HepG2 (cell line): ENCODE measurements around the gene PNLIPRP2. TPM values are rescaled to one million over a fixed set of nuclear protein-coding genes. Genes with fewer than 3 reads are reported as not detected.

Experiments used
- ATAC-seq: fragments of 200-7000 bp; cut with Tn5 transposase; 3 replicates; pipeline ENCODE4 v1.9.1; 2020; ENCODE audit warnings: mild to moderate bottlenecking, moderate library complexity
- BruUV-seq: library from RNA; stranded (reverse); fragments of 400-500 nt; replicated peaks from 2 replicates; lab custom pipeline; 2021; lab: Mats Ljungman, UMichigan
- CTCF ChIA-PET: fragments of 300-600 bp; formaldehyde crosslinking; extraction: SDS; loops from one replicate; lab custom pipeline; 2021; ENCODE audit warnings: low total read pairs, inconsistent platforms, low intra/inter-chr PET ratio; lab: Yijun Ruan, JAX
- POLR2A ChIA-PET: fragments of 350-600 bp; sonication (Branson Sonifier 250); formaldehyde crosslinking; loops from one replicate; lab custom pipeline; 2020; ENCODE audit warnings: antibody characterized with exemption, inconsistent platforms; lab: Yijun Ruan, JAX
- DNase-seq: peaks from one replicate; pipeline ENCODE4 v3.0.0-alpha.2; 2015; ENCODE audit warnings: low spot score
- FAIRE-seq: peaks from 3 replicates; lab custom pipeline; 2011; peaks lifted over from hg19 to GRCh38; lab: Jason Lieb, UNC
- H2AFZ ChIP-seq: one replicate; pipeline ENCODE4 v1.6.1; 2011; ENCODE audit warnings: low read length, inconsistent platforms
- H3K27ac ChIP-seq: fragments of 300-600 bp; 3 replicates; pipeline ENCODE4 v1.8.0; 2011; ENCODE audit warnings: mixed run types, mild to moderate bottlenecking, mixed read lengths, low read length, inconsistent platforms; ENCODE audit not compliant: insufficient read depth; ENCODE audit errors: extremely low read length
- H3K27me3 ChIP-seq, 2 experiments: fragments of 200-600 bp in 1 of 2; 2 replicates in 1 of 2; 3 replicates in 1 of 2; pipeline versions ENCODE4 v1.6.0 to v1.8.0; 2011; ENCODE audit warnings: low read length in 2 of 2, mild to moderate bottlenecking in 2 of 2, moderate library complexity in 2 of 2, inconsistent platforms in 1 of 2; ENCODE audit not compliant: insufficient read depth in 2 of 2, control insufficient read depth in 1 of 2
- H3K36me3 ChIP-seq, 2 experiments: fragments of 200-600 bp in 1 of 2; replicated peaks in 1 of 2; 2 replicates in 1 of 2; 3 replicates in 1 of 2; pipeline versions ENCODE4 v1.5.1 to v1.8.0; 2011; ENCODE audit warnings: low read length in 2 of 2, inconsistent platforms in 1 of 2; ENCODE audit not compliant: insufficient read depth in 2 of 2, control insufficient read depth in 1 of 2
- H3K4me1 ChIP-seq: 2 replicates; pipeline ENCODE4 v1.5.1; 2012; ENCODE audit warnings: low read length, inconsistent platforms; ENCODE audit not compliant: insufficient read depth
- H3K4me2 ChIP-seq: 2 replicates; pipeline ENCODE4 v1.6.0; 2011; ENCODE audit warnings: low read depth, low read length, inconsistent platforms
- H3K4me3 ChIP-seq, 3 experiments: fragments of 200-600 bp in 1 of 3; sonication (generic), shearing (Covaris generic) in 1 of 3; replicated peaks in 1 of 3; 2 replicates each; pipeline ENCODE4 v1.5.1; 2011 to 2016; ENCODE audit warnings: low read length in 3 of 3, inconsistent platforms in 2 of 3, low read depth in 2 of 3, mild to moderate bottlenecking in 2 of 3, control low read depth in 1 of 3, mixed read lengths in 1 of 3; ENCODE audit not compliant: insufficient read depth in 1 of 3
- H3K79me2 ChIP-seq: one replicate; pipeline ENCODE4 v1.6.1; 2011; ENCODE audit warnings: low read length, inconsistent platforms; ENCODE audit not compliant: insufficient read depth
- H3K9ac ChIP-seq: 2 replicates; pipeline ENCODE4 v1.6.0; 2011; ENCODE audit warnings: mild to moderate bottlenecking, low read depth, low read length, inconsistent platforms; ENCODE audit not compliant: insufficient read depth
- H3K9me3 ChIP-seq: 2 replicates; pipeline ENCODE4 v1.5.1; 2012; ENCODE audit warnings: mild to moderate bottlenecking, low read length
- H4K20me1 ChIP-seq: 2 replicates; pipeline ENCODE4 v1.6.0; 2011; ENCODE audit warnings: inconsistent platforms, mild to moderate bottlenecking, low read length, moderate library complexity; ENCODE audit not compliant: insufficient read depth
- AGO2 ChIP-seq: fragments of 200-400 bp; formaldehyde crosslinking; optimal IDR thresholded peaks from 2 replicates; pipeline ENCODE3; 2017; ENCODE audit warnings: mild to moderate bottlenecking, low read depth, low read length, moderate library complexity
- ATF5 ChIP-seq: sonication (generic); formaldehyde crosslinking; IDR thresholded peaks from 2 replicates; pipeline ENCODE4 v1.4.0; 2020; ENCODE audit warnings: mild to moderate bottlenecking, low read depth, missing genetic modification reagents
- CHD4 ChIP-seq: fragments of 200-600 bp; sonication (generic); IDR thresholded peaks from 2 replicates; pipeline ENCODE4 v1.7.0; 2017; ENCODE audit warnings: mild to moderate bottlenecking, low read length, borderline replicate concordance
- GMEB2 ChIP-seq: IDR thresholded peaks from 2 replicates; pipeline ENCODE4 v1.6.1; 2016; ENCODE audit warnings: missing biosample characterization, missing genetic modification reagents, low read depth
- MTA1 ChIP-seq: sonication (generic); formaldehyde crosslinking; IDR thresholded peaks from 2 replicates; pipeline ENCODE4 v1.4.0; 2020; ENCODE audit warnings: missing genetic modification reagents, mild to moderate bottlenecking, borderline replicate concordance
- NFATC3 ChIP-seq: sonication (generic); formaldehyde crosslinking; IDR thresholded peaks from 2 replicates; pipeline ENCODE4 v1.5.1; 2020; ENCODE audit warnings: mild to moderate bottlenecking, missing genetic modification reagents
- NRL ChIP-seq: sonication (generic); formaldehyde crosslinking; IDR thresholded peaks from 2 replicates; pipeline ENCODE4 v1.5.0; 2020; ENCODE audit warnings: missing genetic modification reagents, mild to moderate bottlenecking, moderate library complexity, borderline replicate concordance
- ZNF224 ChIP-seq: sonication (generic); formaldehyde crosslinking; IDR thresholded peaks from 2 replicates; pipeline ENCODE4 v1.5.0; 2020; ENCODE audit warnings: mild to moderate bottlenecking, missing genetic modification reagents
- ZNF331 ChIP-seq: sonication (generic); formaldehyde crosslinking; IDR thresholded peaks from 2 replicates; pipeline ENCODE4 v1.4.0; 2020; ENCODE audit warnings: missing genetic modification reagents
- ZNF362 ChIP-seq: sonication (generic); formaldehyde crosslinking; IDR thresholded peaks from 2 replicates; pipeline ENCODE4 v1.4.0; 2020; ENCODE audit warnings: missing genetic modification reagents, mild to moderate bottlenecking, borderline replicate concordance
- ZNF501 ChIP-seq: sonication (generic); formaldehyde crosslinking; IDR thresholded peaks from 2 replicates; pipeline ENCODE4 v1.5.1; 2020; ENCODE audit warnings: mild to moderate bottlenecking, moderate library complexity, missing genetic modification reagents
- ZSCAN29 ChIP-seq: sonication (generic); formaldehyde crosslinking; conservative IDR thresholded peaks from 2 replicates; pipeline ENCODE4 v1.4.0; 2020; ENCODE audit warnings: mild to moderate bottlenecking, missing genetic modification reagents
- WGBS: methylation state at CpG from one replicate; pipeline ENCODE4 v1.1.6; 2017; ENCODE audit warnings: low lambda C conversion rate; 5-methylcytosine and 5-hydroxymethylcytosine counted together
- in situ Hi-C: cut with HindIII; loops from 2 replicates; pipeline ENCODE4 v1.10.0; 2017; ENCODE audit warnings: low pct_unique_long_range_greater_than_20kb; ENCODE audit not compliant: extremely low pct_ligation_motif_present
- intact Hi-C: fragments of 100-400 bp; cut with micrococcal nuclease; formaldehyde crosslinking; loops from one replicate; pipeline ENCODE4 v1.10.0; 2022; ENCODE audit not compliant: unreplicated experiment
- polyA plus RNA-seq, 8 experiments: library from polyadenylated mRNA; depleted of rRNA in 3 of 8; stranded (reverse) in 7 of 8; unstranded in 1 of 8; fragments of >200 nt; fragmentation: Illumina TruSeq in 4 of 8; extraction: Trizol in 4 of 8; gene quantifications; 2 replicates each; pipeline versions ENCODE4 v1.2.1 to v1.2.3, GENCODE V29; 2011 to 2016; ENCODE audit warnings: low read depth in 4 of 8, missing spikeins in 1 of 8, mixed read lengths in 1 of 8; ENCODE audit not compliant: insufficient read depth in 1 of 8
- total RNA-seq, 5 experiments: library from RNA; depleted of rRNA; stranded (reverse); fragments of >200 nt; fragmentation: Illumina TruSeq; extraction: Trizol; gene quantifications; 2 replicates each; pipeline ENCODE4 v1.2.3, GENCODE V29; 2016; ENCODE audit warnings: low read depth in 1 of 5

Gene PNLIPRP2
- total and polyA plus RNA-seq, 2 of the 13 experiments (the other 11 are each of a cell fraction or from before 2014, with no cell fraction given) = 0.21 to 0.97 TPM

- no peak for TF ChIP-seq ZNF224 (CRISPR knock-in tag)
- TF ChIP-seq MTA1 = no peak
- TF ChIP-seq ZSCAN29 (CRISPR knock-in tag) = no peak
- no peak for TF ChIP-seq ZNF331
- no peak for TF ChIP-seq ZNF501 (CRISPR knock-in tag)
- no peak for TF ChIP-seq AGO2
- no peak for TF ChIP-seq NRL
- TF ChIP-seq CHD4 = no peak
- TF ChIP-seq ZNF362 (CRISPR knock-in tag) = no peak
- no peak for TF ChIP-seq NFATC3
- TF ChIP-seq ATF5 (CRISPR knock-in tag) = no peak
- TF ChIP-seq GMEB2 (CRISPR knock-in tag) = no peak
- 92% methylated on average over 14 of the region's 32 CpGs for WGBS
- Histone ChIP-seq H4K20me1 (no peaks in the 10 kb centered on the region), H3K9ac (no peak overlapping the region), H3K27ac (no peak overlapping the region), H3K79me2 (no peaks in the 10 kb centered on the region), H3K36me3 (peaks cover 0 to 14% of the 10 kb centered on the region in 2 experiments; a peak in 2 of 5 replicates), H3K4me1 (peaks cover 25% of the 10 kb centered on the region), H3K9me3 (no peaks in the 10 kb centered on the region), H2AFZ (no peak overlapping the region), H3K4me3 (no peak overlapping the region), H3K27me3 (no peaks in the 10 kb centered on the region), H3K4me2 (no peak overlapping the region)
- ATAC-seq = no peak
- POLR2A ChIA-PET = no interaction called here
- no peak for FAIRE-seq
- DNase-seq = no peak
- CTCF ChIA-PET = no interaction called here
- in situ Hi-C loops (loop anchor here (10.0 kb wide), 1 partner anchor 500 kb away; no protein-coding TSS in a partner anchor), intact Hi-C loops (no loop called here)
- no TSS peak for BruUV-seq
These were observed 54.2 kb downstream of the PNLIPRP2 start for GRCh38 chr10:116674901-116675423.
